Mammary microvascular endothelial cell (primary cell): ENCODE data around the gene RTN4. TPM values are rescaled to one million over a fixed set of nuclear protein-coding genes. Genes with fewer than 3 reads are reported as not detected.

Experiments
- total RNA-seq: library from RNA; depleted of rRNA; stranded (reverse); fragments of >200 nt; gene quantifications from 2 replicates; pipeline ENCODE4 v1.2.3, GENCODE V29; 2015

Gene RTN4, protein sequence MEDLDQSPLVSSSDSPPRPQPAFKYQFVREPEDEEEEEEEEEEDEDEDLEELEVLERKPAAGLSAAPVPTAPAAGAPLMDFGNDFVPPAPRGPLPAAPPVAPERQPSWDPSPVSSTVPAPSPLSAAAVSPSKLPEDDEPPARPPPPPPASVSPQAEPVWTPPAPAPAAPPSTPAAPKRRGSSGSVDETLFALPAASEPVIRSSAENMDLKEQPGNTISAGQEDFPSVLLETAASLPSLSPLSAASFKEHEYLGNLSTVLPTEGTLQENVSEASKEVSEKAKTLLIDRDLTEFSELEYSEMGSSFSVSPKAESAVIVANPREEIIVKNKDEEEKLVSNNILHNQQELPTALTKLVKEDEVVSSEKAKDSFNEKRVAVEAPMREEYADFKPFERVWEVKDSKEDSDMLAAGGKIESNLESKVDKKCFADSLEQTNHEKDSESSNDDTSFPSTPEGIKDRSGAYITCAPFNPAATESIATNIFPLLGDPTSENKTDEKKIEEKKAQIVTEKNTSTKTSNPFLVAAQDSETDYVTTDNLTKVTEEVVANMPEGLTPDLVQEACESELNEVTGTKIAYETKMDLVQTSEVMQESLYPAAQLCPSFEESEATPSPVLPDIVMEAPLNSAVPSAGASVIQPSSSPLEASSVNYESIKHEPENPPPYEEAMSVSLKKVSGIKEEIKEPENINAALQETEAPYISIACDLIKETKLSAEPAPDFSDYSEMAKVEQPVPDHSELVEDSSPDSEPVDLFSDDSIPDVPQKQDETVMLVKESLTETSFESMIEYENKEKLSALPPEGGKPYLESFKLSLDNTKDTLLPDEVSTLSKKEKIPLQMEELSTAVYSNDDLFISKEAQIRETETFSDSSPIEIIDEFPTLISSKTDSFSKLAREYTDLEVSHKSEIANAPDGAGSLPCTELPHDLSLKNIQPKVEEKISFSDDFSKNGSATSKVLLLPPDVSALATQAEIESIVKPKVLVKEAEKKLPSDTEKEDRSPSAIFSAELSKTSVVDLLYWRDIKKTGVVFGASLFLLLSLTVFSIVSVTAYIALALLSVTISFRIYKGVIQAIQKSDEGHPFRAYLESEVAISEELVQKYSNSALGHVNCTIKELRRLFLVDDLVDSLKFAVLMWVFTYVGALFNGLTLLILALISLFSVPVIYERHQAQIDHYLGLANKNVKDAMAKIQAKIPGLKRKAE
- total RNA-seq: 392 and 407 TPM in 2 replicates

DNA sequence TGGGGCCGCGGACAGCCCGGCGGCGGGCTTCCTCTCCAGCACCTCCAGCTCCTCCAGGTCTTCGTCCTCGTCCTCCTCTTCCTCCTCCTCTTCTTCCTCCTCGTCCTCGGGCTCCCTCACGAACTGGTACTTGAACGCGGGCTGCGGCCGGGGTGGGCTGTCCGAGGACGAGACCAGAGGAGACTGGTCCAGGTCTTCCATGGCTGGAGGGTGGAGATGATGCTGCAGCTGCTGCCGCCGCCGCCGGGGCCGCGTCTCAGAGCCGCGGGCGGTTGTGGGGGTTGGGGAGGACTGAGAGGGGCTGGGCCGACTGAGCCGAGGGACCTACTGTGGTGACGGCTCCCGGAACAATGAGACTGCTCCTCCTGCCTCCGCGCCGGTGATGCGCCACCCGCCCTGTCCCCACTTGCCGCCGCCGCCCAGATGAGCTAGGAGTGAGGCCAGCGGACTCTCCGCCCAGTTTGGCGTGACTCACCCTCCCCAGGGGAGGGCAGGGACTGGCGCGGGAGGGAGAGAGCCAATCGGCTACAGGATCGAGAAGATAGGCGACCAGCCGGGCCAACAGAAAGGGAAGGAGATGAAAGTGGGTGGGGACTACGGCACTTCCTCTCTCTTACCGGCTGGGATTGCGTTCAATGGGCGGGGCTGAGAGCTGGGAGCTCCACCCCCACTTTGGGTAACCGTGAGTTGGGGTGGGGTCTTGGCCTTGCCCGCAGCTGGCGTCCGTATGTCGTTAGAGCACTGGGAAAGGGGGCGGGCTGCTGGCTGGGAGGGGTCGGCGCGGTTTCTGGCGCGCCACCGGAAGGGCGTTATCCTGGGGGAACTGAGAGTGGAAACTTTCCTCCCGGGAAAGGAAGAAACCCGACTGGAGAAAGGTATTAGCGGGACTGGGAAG lies at the start of gene RTN4:
Gene RTN4 (minus strand): TSS at position 352 of the 895 bp plus-strand sequence. CDS start 151 bp downstream, at position 201.

Other genes starting within 250 kb of the RTN4 start
- gene CLHC1, start 181.8 kb upstream of the RTN4 start, total RNA-seq: 0.93 and 1.1 TPM in 2 replicates
- 2,144 and 2,353 TPM in 2 replicates for gene RPS27A, start 182.2 kb upstream of the RTN4 start, total RNA-seq
- gene MTIF2, start 218.8 kb upstream of the RTN4 start, total RNA-seq: 24.0 and 27.0 TPM in 2 replicates